GM12892 (cell line): Measurements from ENCODE around the gene AKAP8L.

Source experiments
- POLR2A ChIP-seq: IDR thresholded peaks from 2 replicates; pipeline ENCODE4 v1.6.1; 2011; ENCODE audit warnings: low read depth, low read length, control low read depth
- POLR2AphosphoS5 ChIP-seq: IDR thresholded peaks from 2 replicates; pipeline ENCODE4 v1.6.1; 2011; ENCODE audit warnings: low read depth, low read length, control low read depth

- no peak for TF ChIP-seq POLR2AphosphoS5
- no peak for TF ChIP-seq POLR2A
Measured at GRCh38 chr19:15445227-15445605, 26.4 kb upstream of the AKAP8L start.
